Nephron (organoid): ENCODE results near the gene ACSL5.

ENCODE experiments used
- H3K27ac Mint-ChIP-seq, 3 experiments: 2 replicates each; pipeline ENCODE4 v1.8.0; 2020; ENCODE audit warnings: mixed read lengths in 3 of 3, mild to moderate bottlenecking in 2 of 3, moderate library complexity in 1 of 3
- H3K27me3 Mint-ChIP-seq: 2 replicates; pipeline ENCODE4 v1.8.0; 2021; ENCODE audit warnings: low read depth, mild to moderate bottlenecking, moderate library complexity, mixed read lengths
- H3K36me3 Mint-ChIP-seq: 2 replicates; pipeline ENCODE4 v1.8.0; 2020; ENCODE audit warnings: low read depth, mixed read lengths
- H3K4me1 Mint-ChIP-seq: 2 replicates; pipeline ENCODE4 v1.8.0; 2020; ENCODE audit warnings: mixed read lengths
- H3K4me3 Mint-ChIP-seq, 3 experiments: 2 replicates each; pipeline ENCODE4 v1.8.0; 2020; ENCODE audit warnings: mild to moderate bottlenecking in 3 of 3, mixed read lengths in 3 of 3, moderate library complexity in 2 of 3
- H3K9me3 Mint-ChIP-seq: 2 replicates; pipeline ENCODE4 v1.8.0; 2020; ENCODE audit warnings: mixed read lengths
- TF ChIP-seq, protein P1 (sequence below), 3 experiments: fragments of 200-600 bp; sonication (generic); IDR thresholded peaks; one replicate each; pipeline ENCODE4 v1.5.0; 2021; ENCODE audit warnings: antibody characterized with exemption in 3 of 3; ENCODE audit not compliant: unreplicated experiment in 3 of 3

Gene ACSL5

DNA sequence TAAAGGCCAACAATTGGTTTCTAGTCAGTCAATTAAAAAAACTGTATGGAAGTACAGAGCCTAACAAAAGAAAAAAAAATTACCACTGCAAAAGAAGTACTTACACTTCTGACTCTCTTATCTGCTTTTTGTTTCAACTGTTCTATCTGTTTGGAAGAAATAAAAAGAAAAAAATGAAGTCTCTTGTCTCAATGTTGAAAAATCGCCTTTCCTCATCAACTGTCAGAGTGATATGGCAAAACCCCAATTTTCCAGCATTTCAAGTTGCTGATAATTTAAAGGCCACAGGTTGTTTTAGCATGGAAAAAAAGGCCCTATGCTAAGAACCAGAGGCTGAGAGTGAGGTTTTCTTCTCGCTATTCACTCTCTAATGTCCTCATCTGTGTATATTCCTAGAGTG, 59.2 kb downstream of the ACSL5 start:
- TF ChIP-seq, protein P1, sequence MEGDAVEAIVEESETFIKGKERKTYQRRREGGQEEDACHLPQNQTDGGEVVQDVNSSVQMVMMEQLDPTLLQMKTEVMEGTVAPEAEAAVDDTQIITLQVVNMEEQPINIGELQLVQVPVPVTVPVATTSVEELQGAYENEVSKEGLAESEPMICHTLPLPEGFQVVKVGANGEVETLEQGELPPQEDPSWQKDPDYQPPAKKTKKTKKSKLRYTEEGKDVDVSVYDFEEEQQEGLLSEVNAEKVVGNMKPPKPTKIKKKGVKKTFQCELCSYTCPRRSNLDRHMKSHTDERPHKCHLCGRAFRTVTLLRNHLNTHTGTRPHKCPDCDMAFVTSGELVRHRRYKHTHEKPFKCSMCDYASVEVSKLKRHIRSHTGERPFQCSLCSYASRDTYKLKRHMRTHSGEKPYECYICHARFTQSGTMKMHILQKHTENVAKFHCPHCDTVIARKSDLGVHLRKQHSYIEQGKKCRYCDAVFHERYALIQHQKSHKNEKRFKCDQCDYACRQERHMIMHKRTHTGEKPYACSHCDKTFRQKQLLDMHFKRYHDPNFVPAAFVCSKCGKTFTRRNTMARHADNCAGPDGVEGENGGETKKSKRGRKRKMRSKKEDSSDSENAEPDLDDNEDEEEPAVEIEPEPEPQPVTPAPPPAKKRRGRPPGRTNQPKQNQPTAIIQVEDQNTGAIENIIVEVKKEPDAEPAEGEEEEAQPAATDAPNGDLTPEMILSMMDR (IDR thresholded peaks at IDR 0.05; ENCODE audit: unreplicated experiment in 3 of 3) = no peak
- Mint-ChIP-seq H3K27ac (no peak overlapping the region), H3K36me3 (peaks cover 45% of the 10 kb centered on the region), H3K9me3 (no peaks in the 10 kb centered on the region), H3K4me3 (no peak overlapping the region), H3K27me3 (no peaks in the 10 kb centered on the region), H3K4me1 (no peaks in the 10 kb centered on the region)

DNA sequence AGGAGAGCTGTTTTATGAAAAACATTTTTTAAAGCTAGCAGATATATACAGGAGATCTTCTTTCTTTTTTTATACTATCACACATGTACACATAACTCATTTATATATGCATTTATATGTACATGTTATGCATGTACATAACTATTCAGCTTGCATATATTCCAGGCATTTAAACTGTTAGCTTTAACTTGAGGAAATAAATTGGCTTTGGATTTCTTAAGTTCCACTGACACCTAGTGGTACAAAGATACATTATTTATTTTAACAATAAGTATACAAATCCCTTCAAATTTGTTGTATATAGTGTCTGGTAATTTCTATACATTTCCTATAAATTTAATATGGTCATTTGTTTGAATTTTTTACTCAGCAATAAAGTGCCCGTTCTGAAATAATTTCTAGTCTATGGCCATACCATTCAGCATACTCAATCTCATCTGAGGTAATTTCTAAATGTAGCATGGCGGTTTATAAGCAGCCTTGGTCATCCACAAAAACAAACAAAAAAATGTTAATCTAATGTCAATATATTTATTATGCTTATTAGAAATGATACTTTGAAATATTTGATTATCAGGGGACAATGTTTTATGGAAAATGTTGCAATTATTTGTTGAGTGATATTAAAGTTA, 61.2 kb downstream of the ACSL5 start:
- Mint-ChIP-seq H3K27ac (no peak overlapping the region), H3K36me3 (peaks cover 48% of the 10 kb centered on the region), H3K27me3 (no peaks in the 10 kb centered on the region), H3K9me3 (no peaks in the 10 kb centered on the region), H3K4me3 (no peak overlapping the region), H3K4me1 (no peaks in the 10 kb centered on the region)
- TF ChIP-seq, protein P1 (IDR thresholded peaks at IDR 0.05; ENCODE audit: unreplicated experiment in 3 of 3) = peak; percentile 48 to 58 (median 52)

DNA sequence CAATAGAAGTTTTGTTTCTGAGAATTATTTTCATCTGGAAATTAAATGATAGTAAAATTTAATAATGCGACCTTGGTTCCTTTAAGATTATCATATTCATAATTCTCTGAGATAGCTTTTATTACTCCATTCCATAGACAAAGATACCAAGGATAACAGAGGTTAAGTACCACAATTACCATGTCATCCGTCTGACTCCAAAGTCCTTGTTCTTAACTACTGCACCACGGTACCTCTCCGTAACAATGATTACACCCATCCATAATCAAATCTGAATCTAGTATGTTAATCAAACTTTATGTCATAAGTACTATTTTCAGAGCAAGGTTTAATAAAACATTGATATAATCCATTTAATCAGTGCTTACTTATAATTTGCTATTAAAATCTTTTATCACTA, 64.4 kb downstream of the ACSL5 start:
- no peak overlapping the region for H3K27ac Mint-ChIP-seq
- H3K27me3 Mint-ChIP-seq = no peaks in the 10 kb centered on the region
- no peak overlapping the region for H3K4me3 Mint-ChIP-seq
- H3K36me3 Mint-ChIP-seq = peaks cover 42% of the 10 kb centered on the region
- TF ChIP-seq, protein P1 (IDR thresholded peaks at IDR 0.05; ENCODE audit: unreplicated experiment in 3 of 3) = no peak
- no peaks in the 10 kb centered on the region for H3K9me3 Mint-ChIP-seq
- no peaks in the 10 kb centered on the region for H3K4me1 Mint-ChIP-seq

DNA sequence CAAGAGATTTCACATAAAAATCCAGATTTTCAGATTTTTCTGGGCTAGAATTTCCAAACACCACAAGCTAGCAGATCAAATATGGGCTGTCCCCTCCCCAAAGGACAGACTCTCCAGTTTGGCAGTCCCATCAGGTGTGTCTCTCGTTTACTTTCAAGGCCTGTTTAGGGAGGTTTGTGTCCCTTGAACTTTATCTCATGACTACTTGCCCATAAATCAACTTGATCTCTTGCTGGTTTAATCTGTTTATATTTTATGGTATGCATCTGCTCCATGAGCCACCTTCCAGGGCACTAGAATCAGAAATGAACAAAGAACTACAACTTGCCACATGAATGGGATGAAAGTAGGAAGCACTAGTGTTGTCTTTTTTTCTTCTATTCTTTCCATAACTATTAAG, 67.6 kb downstream of the ACSL5 start:
- Mint-ChIP-seq H3K4me1 (peaks cover 4% of the 10 kb centered on the region), H3K36me3 (peaks cover 32% of the 10 kb centered on the region), H3K9me3 (no peaks in the 10 kb centered on the region), H3K4me3 (no peak overlapping the region), H3K27ac (no peak overlapping the region), H3K27me3 (no peaks in the 10 kb centered on the region)
- TF ChIP-seq, protein P1 (IDR thresholded peaks at IDR 0.05; ENCODE audit: unreplicated experiment in 3 of 3) = no peak

DNA sequence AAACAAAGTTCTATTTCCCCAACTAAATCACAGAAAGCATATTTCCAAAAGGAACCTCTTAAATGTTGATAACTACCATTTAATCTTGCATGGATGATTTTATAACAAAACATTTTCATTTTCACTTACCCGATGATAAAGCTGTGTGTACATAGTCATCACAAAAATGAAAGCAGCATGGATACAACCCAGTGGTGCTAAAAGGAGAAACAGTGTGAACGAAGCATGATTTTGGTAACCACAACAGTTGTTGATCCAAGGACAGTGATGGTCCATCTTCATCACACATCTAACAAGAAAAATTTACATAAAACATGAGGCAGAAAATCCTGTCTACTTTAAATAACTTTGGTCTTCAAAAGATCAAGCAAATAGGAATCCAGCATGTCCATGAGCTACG, 68.1 kb downstream of the ACSL5 start:
- no peaks in the 10 kb centered on the region for H3K27me3 Mint-ChIP-seq
- H3K9me3 Mint-ChIP-seq = no peaks in the 10 kb centered on the region
- peaks cover 4% of the 10 kb centered on the region for H3K4me1 Mint-ChIP-seq
- peaks cover 32% of the 10 kb centered on the region for H3K36me3 Mint-ChIP-seq
- no peak overlapping the region for H3K27ac Mint-ChIP-seq
- H3K4me3 Mint-ChIP-seq = no peak overlapping the region
- TF ChIP-seq, protein P1 (IDR thresholded peaks at IDR 0.05; ENCODE audit: unreplicated experiment in 3 of 3) = no peak
